Activated CD4-positive, alpha-beta T cell treated with anti-CD3 and anti-CD28 coated beads, Interleukin-2, amount 50 U/mL, for 24 hours (primary cell): Measurements from ENCODE around the gene CFAP61.

ENCODE experiments used
- DNase-seq, 2 donors: peaks; one replicate each; pipeline ENCODE4 v3.0.0-alpha.2; 2020; ENCODE audit warnings: low read depth in 1 of 2, low spot score in 1 of 2

Gene CFAP61

DNA sequence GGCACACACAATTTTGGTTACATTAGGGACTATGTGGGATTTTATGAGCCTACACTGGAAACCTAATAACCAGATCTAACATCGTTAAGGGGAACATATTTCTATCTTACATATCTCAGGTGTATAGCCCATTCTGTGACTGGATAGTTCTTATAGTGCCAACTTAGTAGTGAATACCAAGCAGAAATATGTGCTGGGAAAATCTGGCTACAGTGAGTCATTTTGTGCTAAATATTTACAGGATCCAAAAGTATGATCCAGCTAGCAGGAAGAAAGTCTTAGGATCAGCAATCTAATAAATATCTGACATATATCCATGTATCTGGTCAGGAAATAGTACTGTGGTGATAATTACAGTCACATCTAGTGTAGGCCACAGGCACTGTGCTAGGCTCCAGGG, 221.0 kb downstream of the CFAP61 start:
- DNase-seq, result no peak

- no peak for DNase-seq
These were observed 222.5 kb downstream of the CFAP61 start for GRCh38 chr20:20274821-20275220.

DNA sequence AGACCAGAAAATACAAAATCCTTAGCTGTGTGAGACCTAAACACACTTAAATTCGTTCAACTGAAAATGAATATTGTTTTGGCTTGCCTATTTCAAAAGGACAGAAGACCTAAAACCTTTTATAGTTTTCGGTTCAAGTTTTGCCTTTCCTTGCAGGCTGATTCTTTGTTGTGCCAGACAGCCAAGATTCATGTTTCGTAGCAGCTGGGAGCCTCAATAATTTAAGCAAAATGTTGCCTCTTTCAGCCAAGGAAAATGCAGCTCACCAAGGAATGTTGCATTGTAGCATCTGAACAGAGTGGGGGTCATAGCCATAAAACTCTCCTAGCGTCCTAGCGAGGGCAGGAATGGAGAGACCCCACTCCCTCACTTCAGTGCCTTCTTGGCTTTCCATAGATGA, 223.3 kb downstream of the CFAP61 start:
- DNase-seq, result no peak

DNA sequence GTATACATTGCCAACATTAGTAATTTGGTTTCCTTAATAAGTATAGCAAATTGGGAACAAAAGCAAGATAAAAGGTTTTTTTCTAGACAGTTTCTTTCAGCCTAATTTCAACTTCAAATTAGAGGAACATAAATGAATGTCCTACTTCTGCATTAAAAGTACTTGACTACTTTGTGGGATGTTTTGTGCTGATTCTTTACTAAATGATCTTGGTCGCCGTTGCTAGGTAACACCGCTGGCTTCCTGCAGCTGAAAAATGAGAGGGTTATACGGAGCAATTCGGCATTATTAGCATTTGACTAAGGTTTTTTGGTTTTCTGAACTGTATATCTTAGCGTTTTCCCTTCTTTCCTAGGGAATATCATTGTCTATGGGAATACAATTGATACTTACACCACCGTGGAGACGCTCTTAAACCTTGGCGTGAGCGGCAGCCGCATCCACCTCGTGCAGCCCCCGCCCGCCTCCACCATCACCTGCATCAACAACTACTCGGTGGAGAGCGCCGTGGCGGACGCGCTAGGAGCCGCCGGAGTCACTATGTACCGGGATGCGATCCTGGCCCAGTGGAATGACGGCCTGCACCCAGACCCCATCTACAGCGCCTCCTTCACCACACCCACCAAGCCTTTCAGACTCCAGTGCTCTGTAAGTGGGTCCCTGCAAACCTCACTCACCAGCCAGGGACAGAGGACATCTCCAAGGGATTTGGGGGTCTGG, 224.6 kb downstream of the CFAP61 start:
- no peak for DNase-seq

DNA sequence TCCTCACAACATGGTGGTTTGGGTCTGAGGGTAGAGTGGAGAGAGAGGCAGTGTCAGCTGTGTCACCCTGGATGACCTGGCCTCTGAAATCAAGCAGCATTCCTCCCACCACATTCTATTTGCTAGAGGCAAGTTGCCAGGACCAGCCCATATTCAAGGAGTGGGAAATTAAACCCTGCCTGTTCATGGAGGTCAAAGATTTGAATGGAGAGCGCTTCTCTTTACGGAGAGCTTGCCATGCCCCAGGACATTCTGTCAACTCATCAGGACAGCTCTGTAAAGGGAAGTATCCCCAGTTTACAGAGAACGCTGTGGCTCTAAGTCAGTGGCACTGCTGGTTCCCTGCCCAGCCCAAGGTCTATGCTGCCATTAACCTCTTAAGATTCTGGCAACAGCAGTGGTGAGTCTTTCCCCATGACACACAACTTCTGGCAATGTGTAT, 225.6 kb downstream of the CFAP61 start:
- DNase-seq, result no peak

- no peak for DNase-seq
These were observed 233.7 kb downstream of the CFAP61 start for GRCh38 chr20:20286061-20286460.

DNA sequence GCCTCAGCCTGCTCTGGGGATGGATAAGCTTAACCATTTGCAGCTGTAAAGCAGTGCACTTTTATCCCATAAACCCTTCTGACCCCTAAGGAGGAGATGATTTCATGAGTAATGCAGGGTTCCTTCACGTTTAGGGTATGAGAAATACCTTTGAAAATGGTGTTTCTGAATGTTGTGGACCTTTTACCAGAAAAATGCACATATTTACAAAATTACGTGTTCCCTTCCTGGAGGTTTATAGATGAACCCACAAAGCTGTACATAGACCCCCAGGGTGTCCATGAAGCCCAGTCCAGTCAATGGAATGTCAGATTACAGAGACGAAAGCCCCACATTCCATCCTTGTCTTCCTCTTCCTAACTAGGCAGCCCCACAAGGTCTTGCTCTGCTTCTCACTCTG, 237.0 kb downstream of the CFAP61 start:
- no peak for DNase-seq

DNA sequence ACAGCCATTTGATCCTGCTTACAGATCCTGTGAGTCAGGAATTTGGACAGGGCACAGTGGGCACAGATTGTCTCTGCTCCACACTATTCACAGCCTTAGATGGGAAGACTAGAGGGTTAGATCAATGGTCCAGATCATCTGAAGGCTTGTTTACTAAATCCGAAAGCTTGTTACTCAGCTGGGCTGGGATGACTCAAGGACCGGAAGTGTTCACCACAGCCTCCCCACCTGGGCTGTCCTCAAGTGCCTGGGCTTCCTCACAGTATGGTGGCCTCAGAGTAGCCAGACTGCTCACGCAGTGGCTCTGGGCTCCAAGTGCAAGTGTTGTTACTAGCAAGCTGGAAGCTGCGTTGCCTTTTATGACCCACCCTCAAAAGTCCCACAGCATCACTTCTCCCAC, 240.1 kb downstream of the CFAP61 start:
- no peak for DNase-seq

GRCh38 chr20:20293141-20293540, 240.8 kb downstream of the CFAP61 start:
- no peak for DNase-seq

DNA sequence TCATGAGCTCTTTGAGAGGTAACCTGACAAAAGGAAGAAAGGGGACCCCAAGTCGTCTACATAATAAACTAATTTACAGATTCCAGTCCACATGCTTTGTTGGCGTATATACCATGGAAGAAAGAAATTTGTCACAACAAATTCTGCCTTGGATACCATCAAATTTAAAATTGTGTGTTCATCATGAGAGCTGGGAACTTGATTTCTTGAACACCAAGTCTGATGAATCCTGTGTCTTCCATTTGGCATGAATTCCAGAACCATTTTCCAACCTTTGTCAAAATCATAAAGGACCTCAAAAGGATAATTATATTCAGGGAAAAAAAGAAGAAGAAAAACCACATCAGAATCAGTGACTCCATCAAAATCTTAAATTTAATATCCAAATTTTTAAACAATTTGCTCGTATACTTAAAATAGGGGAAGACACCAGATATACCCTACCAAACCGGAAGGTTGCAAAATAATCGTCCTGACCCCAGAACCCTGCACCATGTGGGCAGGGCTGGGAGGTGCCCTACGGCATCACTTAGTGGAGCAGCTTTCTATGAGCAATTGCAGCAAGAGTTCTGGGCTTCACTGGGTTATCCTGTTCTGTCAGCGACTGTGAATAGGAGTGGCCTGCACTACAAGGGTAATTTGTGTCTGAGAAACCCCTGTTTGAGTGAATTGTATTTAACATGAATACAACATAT, 241.5 kb downstream of the CFAP61 start:
- no peak for DNase-seq

DNA sequence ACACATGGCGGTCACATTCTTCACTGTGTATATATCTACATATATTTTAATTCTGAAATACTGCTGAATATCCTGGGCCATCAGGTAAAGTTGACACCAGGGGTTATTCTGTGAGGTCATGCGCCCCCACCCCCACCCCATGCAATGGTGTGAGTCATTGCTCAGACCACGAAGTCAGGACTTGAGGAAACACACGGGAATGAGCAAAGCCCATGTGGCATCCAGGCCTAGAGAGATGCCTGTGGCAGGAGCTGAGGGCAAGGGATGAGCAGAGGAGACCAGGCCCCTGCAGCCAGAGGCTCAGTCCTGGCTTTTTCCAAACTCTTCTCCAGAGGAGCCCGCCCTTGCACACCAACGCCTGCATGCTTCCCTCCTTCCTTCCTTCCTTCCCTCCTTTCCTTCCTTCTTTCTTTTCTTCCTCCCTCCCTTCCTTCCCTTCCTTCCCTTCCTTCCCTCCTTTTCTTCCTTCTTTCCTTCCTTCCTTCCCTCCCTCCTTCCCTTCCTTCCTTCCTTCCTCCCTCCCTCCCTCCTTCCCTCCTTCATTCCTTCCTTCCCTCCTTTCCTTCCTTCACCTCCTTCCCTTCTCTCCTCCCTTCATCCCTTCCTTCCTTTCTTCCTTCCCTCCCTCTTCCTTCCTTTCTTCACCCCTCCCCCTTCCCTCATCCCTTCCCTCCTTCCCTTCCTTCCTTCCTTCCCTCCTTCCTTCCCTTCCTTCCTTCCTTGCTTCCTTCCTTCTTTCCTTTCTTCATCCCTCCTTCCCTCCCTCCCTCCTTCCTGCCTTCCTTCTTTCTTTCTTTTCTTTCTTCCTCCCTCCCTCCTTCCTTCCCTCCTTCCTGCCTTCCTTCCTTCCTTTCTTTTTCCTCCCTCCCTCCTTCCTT, 243.5 kb downstream of the CFAP61 start:
- DNase-seq, result no peak

- DNase-seq, result no peak
These were observed 244.8 kb downstream of the CFAP61 start for GRCh38 chr20:20297181-20297580.

DNA sequence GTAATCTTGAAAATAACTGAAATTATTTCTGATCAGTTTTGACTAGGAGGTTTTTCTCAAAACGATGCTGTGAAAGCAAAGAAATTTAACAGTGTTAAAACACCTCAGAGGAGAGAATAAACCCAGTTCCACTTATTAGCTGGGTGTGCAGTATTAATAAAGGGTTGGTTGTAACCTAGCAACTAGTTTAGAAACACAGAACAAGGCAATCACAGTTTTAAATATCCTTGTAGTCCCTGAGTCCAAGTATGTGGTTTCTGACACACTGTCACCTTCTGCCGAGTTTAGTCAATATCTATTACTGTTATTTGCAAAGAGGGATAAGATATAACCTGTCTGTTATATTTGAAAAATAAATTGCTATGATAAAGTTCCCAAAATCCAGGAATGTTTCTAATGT, 245.4 kb downstream of the CFAP61 start:
- no peak for DNase-seq

GRCh38 chr20:20299904-20300303, 247.6 kb downstream of the CFAP61 start:
- DNase-seq, result no peak

DNA sequence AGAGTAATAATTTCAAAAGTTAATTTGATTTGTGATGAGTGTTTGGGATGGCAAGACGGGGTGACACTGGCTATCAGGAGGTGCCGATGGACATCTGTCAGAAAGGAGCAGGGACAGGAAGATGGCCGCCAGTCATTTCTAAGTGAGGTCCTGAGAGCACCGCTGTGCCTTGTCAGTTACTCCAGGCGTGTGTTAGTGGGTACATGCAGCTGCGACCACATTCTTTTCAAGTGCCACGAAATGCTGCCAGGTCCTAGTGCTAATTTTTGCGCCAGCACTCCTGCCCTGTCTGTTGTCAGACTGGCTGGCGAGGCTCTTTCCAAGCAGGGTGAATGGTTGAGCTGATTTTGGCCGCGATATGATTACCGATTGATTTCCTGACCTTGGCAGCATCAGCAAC, 251.0 kb downstream of the CFAP61 start:
- DNase-seq, result no peak

DNA sequence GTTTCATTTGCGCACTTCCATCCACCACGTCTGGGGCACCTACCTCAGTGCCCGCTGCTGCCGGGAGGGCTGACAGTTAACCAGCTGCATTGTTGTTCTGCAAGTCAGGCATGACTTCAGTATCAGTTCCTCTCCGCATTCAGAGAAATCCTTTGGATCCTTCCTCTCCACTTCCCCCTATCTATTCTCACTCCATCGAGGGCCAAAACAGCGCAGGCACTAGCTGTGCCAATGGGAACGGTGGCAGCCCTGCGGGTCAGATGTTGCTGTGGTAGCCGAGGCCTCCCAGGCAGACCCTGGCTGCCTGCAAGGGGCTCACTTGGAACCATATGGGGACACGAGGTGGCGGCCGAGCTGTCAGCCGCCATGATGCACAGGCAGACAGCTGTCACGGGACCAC, 251.4 kb downstream of the CFAP61 start:
- DNase-seq, result no peak

DNA sequence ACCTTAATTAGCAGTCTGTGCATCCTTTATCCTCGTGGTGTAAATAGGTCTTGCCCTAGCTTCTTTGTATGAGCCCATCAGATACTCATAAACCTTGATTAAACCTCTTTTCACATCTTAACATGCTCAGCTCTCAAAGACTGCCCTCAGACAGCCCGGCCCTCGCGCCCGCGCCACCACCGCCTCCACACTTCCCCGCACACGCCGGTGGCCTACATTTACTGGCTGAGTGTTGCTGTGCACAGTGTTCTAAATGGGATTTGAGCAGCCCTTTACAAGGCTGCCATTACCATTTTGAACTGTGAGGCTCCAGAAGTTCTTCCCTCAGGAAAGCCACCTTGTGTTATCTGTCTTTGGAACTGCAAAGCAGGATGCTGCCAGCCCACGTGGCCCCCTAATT, 252.6 kb downstream of the CFAP61 start:
- DNase-seq, result no peak

DNA sequence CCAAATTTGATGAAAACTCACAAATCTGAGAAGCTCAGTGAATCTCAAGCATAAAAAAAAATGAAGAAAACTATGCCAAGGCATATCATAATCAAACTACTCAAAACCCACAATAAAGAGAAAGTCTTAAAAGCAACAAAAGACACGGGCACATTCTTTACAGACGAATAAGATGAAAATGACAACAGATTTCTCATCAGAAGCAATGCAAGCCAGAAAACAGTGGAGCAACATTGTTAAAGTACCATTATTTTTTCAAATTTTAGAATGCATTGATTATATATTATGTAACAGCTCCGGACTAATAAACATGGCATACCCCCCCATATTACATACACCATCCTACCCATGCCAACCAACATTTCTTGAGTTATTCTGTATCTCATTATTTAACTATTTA, 260.2 kb downstream of the CFAP61 start:
- DNase-seq, result no peak

DNA sequence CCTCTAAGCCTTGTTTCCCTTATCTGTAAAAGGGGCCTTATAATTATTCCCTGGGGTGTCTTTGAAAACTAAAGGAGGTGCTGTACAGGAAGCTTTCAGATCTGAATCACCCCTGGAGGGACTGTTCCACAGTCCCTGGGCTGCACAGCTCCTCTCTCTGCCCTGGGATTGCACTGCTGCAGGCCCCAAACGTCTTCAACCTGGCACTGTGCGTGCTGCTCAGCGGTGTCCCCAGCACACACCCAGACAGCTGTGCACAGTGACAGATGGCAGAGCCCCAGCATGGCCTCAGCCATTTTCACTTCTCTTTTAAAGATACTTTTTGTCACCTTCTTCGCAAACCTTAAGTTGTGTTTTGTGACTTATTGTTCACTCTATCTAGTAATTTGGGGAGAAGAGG, 264.9 kb downstream of the CFAP61 start:
- DNase-seq, result no peak

DNA sequence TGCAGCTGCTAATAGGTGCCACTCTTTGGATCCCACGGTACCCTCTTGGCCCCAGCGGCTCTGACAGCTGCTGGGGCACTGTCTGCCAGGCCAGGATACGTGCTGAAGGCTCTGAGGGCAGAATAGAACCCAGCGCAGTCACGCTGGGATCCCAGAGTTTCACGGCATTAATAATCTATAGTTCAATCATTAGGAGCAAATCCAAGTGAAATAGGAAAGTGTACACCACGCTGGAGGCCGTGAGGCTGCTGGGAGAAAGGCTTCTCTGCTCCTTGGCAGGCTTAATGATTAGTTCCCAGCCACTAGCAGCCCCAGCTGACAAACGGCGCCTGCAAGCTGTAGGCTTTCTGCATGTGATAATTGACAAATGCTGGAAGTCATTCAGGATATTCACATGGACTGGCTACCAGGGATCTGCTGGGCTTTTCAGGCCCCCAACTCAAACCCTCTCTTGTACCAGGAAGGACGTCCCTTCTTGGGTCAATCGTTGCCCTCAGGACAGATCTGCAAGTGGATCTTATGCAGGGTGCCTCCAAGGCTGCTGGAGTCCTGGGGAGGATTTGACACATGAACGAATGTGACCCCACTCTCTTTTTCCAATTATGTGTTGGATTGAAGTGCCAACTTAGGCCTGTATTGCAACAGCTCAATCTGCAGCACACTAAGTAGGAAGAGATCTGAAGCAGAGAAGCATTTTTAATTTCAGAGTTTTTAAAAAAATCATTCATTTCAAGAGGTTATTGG, 265.5 kb downstream of the CFAP61 start:
- no peak for DNase-seq
